ENCODE results near the gene SPX. TPM values are rescaled to one million over a fixed set of nuclear protein-coding genes. Genes with fewer than 3 reads are reported as not detected.

SPX gene
- total and polyA plus RNA-seq, 2 of the 8 experiments (the other 6 are each of a cell fraction or from before 2014, with no cell fraction given) = 1.2 to 1.3 TPM

DNA sequence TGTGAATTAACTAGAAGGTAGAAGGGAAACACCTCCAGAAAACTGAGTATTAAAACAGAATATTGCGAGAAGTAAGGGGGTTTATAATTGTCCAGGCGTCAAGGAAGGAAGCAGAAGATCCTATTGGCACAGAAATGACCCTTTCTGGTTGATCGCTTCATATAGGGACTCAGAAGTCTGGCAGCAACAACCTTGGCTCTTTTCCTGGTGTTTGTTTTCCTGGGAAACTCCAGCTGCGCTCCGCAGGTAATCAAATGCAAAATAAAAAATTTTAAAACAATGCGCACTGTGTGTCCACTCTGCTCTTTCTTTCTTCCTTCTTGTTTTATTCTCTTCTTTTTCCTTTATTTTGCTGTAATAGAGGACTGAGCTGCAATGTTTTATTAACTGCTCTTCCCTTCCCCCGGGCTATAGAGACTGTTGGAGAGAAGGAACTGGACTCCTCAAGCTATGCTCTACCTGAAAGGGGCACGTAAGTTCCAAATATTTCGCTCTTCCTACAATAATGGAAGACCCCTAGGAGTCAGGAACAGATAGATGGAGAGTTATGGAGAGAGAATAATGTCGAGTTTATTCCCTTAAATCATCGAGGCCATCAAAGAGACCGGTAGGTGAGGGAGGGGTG lies 737 bp downstream of the SPX start (continued):
- TF ChIP-seq CHD7 (IDR thresholded peaks at IDR 0.05; ENCODE audit: insufficient replicate concordance, low read length) (no peak), CTBP2 (IDR thresholded peaks at IDR 0.05; ENCODE audit: borderline replicate concordance, insufficient read depth, insufficient read length, low read length) (no peak), PHF8 (conservative IDR thresholded peaks at IDR 0.05; ENCODE audit: low read depth, low read length) (no peak), NRF1 (IDR thresholded peaks at IDR 0.05; ENCODE audit: low read depth, low read length) (no peak), ATF2 (IDR thresholded peaks at IDR 0.05; ENCODE audit: low read length) (no peak), KDM4A (IDR thresholded peaks at IDR 0.05; ENCODE audit: low read depth, low read length, severe bottlenecking) (no peak)

Data from H1 (cell line).